ENCODE results near the gene LGI2.

DNA sequence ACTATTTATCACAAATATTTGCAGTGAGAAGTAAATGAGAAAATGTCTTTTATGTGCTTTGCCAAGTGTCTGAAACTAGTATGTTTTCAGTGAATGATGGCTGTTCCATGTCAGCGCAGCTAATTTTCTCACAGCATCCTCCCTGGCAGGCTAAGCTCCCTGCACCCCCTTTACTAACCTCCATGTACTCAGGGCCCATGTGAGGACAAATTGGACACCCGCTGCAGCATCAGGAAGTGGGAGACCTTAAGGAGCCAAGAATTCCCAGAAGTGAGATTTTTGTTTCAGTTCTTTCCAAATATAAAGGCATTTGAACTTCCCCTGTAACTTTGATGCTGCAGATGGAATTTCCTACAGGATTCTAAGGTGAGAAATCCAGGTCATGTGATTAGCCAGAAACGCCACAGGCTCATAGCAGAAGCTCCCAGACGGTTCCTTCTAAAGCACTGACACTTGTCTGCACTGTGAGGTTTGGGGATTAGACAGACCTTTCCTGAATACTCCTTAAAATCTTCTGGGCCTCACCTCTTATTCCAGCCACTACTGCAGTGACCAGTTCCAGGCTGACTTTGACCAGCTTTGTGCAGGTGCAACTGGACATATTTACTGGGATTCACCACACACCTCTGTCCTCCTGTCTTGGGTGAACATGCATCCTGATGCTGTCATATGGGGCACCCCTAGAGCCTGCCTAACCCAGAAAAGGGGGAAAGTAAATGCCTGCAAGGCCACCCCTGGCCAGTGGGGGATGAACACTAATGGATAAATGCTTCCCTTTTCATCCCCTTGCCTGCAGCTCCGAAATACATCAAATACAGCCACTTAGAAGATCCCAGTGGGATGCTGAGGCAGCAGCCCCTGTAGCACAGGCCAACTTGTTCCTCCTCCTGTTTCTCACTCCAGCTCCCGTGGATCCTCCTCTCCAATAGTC is 45.9 kb downstream of the LGI2 start:
- no peak for TF ChIP-seq EZH2 (IDR thresholded peaks at IDR 0.05; ENCODE audit: low read depth, unreplicated experiment)
- TF ChIP-seq, protein P1, sequence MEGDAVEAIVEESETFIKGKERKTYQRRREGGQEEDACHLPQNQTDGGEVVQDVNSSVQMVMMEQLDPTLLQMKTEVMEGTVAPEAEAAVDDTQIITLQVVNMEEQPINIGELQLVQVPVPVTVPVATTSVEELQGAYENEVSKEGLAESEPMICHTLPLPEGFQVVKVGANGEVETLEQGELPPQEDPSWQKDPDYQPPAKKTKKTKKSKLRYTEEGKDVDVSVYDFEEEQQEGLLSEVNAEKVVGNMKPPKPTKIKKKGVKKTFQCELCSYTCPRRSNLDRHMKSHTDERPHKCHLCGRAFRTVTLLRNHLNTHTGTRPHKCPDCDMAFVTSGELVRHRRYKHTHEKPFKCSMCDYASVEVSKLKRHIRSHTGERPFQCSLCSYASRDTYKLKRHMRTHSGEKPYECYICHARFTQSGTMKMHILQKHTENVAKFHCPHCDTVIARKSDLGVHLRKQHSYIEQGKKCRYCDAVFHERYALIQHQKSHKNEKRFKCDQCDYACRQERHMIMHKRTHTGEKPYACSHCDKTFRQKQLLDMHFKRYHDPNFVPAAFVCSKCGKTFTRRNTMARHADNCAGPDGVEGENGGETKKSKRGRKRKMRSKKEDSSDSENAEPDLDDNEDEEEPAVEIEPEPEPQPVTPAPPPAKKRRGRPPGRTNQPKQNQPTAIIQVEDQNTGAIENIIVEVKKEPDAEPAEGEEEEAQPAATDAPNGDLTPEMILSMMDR (conservative IDR thresholded peaks at IDR 0.05; ENCODE audit: low read depth in 2 of 2) = peak in 1 of 2 experiments; percentile 27; a peak in 1 of 4 replicates
- TF ChIP-seq, protein P2, sequence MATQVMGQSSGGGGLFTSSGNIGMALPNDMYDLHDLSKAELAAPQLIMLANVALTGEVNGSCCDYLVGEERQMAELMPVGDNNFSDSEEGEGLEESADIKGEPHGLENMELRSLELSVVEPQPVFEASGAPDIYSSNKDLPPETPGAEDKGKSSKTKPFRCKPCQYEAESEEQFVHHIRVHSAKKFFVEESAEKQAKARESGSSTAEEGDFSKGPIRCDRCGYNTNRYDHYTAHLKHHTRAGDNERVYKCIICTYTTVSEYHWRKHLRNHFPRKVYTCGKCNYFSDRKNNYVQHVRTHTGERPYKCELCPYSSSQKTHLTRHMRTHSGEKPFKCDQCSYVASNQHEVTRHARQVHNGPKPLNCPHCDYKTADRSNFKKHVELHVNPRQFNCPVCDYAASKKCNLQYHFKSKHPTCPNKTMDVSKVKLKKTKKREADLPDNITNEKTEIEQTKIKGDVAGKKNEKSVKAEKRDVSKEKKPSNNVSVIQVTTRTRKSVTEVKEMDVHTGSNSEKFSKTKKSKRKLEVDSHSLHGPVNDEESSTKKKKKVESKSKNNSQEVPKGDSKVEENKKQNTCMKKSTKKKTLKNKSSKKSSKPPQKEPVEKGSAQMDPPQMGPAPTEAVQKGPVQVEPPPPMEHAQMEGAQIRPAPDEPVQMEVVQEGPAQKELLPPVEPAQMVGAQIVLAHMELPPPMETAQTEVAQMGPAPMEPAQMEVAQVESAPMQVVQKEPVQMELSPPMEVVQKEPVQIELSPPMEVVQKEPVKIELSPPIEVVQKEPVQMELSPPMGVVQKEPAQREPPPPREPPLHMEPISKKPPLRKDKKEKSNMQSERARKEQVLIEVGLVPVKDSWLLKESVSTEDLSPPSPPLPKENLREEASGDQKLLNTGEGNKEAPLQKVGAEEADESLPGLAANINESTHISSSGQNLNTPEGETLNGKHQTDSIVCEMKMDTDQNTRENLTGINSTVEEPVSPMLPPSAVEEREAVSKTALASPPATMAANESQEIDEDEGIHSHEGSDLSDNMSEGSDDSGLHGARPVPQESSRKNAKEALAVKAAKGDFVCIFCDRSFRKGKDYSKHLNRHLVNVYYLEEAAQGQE (IDR thresholded peaks at IDR 0.05; ENCODE audit: unreplicated experiment) = no peak
- TF ChIP-seq EZH2phosphoT487 (IDR thresholded peaks at IDR 0.05; ENCODE audit: unreplicated experiment) = no peak
- TF ChIP-seq, protein P3, sequence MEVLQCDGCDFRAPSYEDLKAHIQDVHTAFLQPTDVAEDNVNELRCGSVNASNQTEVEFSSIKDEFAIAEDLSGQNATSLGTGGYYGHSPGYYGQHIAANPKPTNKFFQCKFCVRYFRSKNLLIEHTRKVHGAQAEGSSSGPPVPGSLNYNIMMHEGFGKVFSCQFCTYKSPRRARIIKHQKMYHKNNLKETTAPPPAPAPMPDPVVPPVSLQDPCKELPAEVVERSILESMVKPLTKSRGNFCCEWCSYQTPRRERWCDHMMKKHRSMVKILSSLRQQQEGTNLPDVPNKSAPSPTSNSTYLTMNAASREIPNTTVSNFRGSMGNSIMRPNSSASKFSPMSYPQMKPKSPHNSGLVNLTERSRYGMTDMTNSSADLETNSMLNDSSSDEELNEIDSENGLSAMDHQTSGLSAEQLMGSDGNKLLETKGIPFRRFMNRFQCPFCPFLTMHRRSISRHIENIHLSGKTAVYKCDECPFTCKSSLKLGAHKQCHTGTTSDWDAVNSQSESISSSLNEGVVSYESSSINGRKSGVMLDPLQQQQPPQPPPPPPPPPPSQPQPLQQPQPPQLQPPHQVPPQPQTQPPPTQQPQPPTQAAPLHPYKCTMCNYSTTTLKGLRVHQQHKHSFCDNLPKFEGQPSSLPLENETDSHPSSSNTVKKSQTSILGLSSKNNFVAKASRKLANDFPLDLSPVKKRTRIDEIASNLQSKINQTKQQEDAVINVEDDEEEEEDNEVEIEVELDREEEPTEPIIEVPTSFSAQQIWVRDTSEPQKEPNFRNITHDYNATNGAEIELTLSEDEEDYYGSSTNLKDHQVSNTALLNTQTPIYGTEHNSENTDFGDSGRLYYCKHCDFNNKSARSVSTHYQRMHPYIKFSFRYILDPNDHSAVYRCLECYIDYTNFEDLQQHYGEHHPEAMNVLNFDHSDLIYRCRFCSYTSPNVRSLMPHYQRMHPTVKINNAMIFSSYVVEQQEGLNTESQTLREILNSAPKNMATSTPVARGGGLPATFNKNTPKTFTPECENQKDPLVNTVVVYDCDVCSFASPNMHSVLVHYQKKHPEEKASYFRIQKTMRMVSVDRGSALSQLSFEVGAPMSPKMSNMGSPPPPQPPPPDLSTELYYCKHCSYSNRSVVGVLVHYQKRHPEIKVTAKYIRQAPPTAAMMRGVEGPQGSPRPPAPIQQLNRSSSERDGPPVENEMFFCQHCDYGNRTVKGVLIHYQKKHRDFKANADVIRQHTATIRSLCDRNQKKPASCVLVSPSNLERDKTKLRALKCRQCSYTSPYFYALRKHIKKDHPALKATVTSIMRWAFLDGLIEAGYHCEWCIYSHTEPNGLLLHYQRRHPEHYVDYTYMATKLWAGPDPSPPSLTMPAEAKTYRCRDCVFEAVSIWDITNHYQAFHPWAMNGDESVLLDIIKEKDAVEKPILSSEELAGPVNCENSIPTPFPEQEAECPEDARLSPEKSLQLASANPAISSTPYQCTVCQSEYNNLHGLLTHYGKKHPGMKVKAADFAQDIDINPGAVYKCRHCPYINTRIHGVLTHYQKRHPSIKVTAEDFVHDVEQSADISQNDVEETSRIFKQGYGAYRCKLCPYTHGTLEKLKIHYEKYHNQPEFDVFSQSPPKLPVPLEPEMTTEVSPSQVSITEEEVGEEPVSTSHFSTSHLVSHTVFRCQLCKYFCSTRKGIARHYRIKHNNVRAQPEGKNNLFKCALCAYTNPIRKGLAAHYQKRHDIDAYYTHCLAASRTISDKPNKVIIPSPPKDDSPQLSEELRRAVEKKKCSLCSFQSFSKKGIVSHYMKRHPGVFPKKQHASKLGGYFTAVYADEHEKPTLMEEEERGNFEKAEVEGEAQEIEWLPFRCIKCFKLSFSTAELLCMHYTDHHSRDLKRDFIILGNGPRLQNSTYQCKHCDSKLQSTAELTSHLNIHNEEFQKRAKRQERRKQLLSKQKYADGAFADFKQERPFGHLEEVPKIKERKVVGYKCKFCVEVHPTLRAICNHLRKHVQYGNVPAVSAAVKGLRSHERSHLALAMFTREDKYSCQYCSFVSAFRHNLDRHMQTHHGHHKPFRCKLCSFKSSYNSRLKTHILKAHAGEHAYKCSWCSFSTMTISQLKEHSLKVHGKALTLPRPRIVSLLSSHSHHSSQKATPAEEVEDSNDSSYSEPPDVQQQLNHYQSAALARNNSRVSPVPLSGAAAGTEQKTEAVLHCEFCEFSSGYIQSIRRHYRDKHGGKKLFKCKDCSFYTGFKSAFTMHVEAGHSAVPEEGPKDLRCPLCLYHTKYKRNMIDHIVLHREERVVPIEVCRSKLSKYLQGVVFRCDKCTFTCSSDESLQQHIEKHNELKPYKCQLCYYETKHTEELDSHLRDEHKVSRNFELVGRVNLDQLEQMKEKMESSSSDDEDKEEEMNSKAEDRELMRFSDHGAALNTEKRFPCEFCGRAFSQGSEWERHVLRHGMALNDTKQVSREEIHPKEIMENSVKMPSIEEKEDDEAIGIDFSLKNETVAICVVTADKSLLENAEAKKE (CRISPR knock-in tag; IDR thresholded peaks at IDR 0.05) = no peak
- TF ChIP-seq POLR2AphosphoS5 (IDR thresholded peaks at IDR 0.05; ENCODE audit: low read depth) = no peak
- no peak for TF ChIP-seq ZNF114 (CRISPR knock-in tag; IDR thresholded peaks at IDR 0.05)
- TF ChIP-seq ZNF331 (CRISPR knock-in tag; IDR thresholded peaks at IDR 0.05; ENCODE audit: low read depth) = no peak
- no peak for TF ChIP-seq CREB1 (CRISPR knock-in tag; IDR thresholded peaks at IDR 0.05; ENCODE audit: low read depth)
- TF ChIP-seq, protein P4, sequence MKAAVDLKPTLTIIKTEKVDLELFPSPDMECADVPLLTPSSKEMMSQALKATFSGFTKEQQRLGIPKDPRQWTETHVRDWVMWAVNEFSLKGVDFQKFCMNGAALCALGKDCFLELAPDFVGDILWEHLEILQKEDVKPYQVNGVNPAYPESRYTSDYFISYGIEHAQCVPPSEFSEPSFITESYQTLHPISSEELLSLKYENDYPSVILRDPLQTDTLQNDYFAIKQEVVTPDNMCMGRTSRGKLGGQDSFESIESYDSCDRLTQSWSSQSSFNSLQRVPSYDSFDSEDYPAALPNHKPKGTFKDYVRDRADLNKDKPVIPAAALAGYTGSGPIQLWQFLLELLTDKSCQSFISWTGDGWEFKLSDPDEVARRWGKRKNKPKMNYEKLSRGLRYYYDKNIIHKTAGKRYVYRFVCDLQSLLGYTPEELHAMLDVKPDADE (IDR thresholded peaks at IDR 0.05) = no peak
